Measurements from ENCODE around the gene TRAPPC3.

Gene TRAPPC3

DNA sequence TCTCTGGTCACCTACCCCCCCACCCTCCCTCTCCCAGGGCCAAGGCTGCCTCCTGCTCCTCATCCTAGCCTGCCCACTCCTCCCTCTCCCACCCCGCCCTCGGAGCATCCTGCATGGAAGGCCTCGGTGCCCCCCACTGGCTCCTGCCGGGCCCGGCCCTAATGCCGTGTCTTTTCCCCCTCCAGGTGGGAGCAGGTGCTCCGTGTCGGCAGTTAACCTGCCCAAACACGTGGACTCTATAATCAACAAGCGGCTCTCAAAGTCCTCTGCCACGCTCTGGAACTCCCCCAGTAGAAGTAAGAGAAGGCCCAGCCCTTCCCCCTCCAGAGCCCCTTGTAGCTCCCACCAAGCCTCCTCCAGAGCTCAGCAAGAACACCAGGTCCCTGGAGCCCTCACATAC, 25.4 kb upstream of the TRAPPC3 start:
- H4K8ac ChIP-seq (ENCODE audit: low read length) = no peak overlapping the region
- H3K9me3 ChIP-seq (ENCODE audit: control insufficient read depth, low read length) = no peaks in the 10 kb centered on the region
- H3K4me2 ChIP-seq (ENCODE audit: low read length, poor library complexity, severe bottlenecking) = no peak overlapping the region
- no peak overlapping the region for H2AK5ac ChIP-seq (ENCODE audit: low read length, severe bottlenecking)
- no peak overlapping the region for H3K18ac ChIP-seq (ENCODE audit: low read depth in 1 of 2, low read length in 2 of 2)
- H2BK120ac ChIP-seq (ENCODE audit: low read depth, low read length) = no peak overlapping the region
- peak overlapping the region; percentile 72 for H3K9ac ChIP-seq (ENCODE audit: low read length)
- H4K91ac ChIP-seq (ENCODE audit: low read length) = no peak overlapping the region
- H3K23ac ChIP-seq (ENCODE audit: low read length in 2 of 2) = no peak overlapping the region
- no peak overlapping the region for H3K4me3 ChIP-seq (ENCODE audit: insufficient read depth in 1 of 2, low read depth in 1 of 2, low read length in 2 of 2)
- WGBS = 96% methylated on average over 11 of the region's 11 CpGs
- H2BK15ac ChIP-seq (ENCODE audit: low read depth, poor library complexity, severe bottlenecking) = no peak overlapping the region
- no peak overlapping the region for H3K14ac ChIP-seq (ENCODE audit: low read length in 2 of 2)
- H3K79me1 ChIP-seq (replicated peaks; ENCODE audit: low read length, poor library complexity, severe bottlenecking) = peaks cover 16% of the 10 kb centered on the region
- peaks cover 29% of the 10 kb centered on the region for H3K4me1 ChIP-seq (ENCODE audit: control insufficient read depth, insufficient read depth, low read depth, low read length)
- H2BK5ac ChIP-seq (ENCODE audit: low read depth, low read length, poor library complexity, severe bottlenecking) = no peak overlapping the region
- H3K4ac ChIP-seq (ENCODE audit: low read depth in 1 of 2, low read length in 2 of 2) = no peak overlapping the region
- H2AFZ ChIP-seq (ENCODE audit: low read depth, low read length) = no peak overlapping the region
- DNase-seq = no peak
- no peaks in the 10 kb centered on the region for H3K27me3 ChIP-seq (ENCODE audit: control insufficient read depth in 1 of 2, insufficient read depth in 1 of 2, low read length in 2 of 2)
- no peak overlapping the region for H3K27ac ChIP-seq (ENCODE audit: low read length, poor library complexity, severe bottlenecking)
- no peak overlapping the region for H2BK12ac ChIP-seq (ENCODE audit: low read length in 2 of 2)
- peaks cover 92 to 94% of the 10 kb centered on the region in 2 experiments for H3K36me3 ChIP-seq (ENCODE audit: control insufficient read depth in 1 of 2, insufficient read depth in 2 of 2, low read depth in 1 of 2, low read length in 2 of 2)

DNA sequence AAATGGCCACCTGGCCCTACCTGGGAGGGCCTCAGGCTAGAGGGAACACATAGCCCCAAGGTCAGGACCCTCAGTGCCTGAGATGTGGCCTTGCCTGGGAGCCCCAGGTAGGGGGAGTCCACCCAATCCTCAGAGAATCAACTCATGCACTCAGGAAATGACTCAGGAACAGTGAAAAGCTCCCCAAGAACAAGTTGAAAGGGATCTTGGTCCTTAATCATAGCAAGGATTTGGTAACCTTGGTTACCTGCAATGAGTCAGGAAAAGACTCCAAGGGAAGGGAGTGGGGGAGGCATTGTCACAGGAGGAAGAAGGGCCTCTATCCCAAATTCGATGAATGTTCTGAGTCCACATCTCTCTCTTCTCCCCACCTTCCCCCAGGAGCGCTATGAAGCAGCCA, 23.7 kb upstream of the TRAPPC3 start:
- Histone ChIP-seq H2BK120ac (ENCODE audit: low read depth, low read length) (no peak overlapping the region), H3K4me3 (ENCODE audit: insufficient read depth in 1 of 2, low read depth in 1 of 2, low read length in 2 of 2) (no peak overlapping the region), H2AFZ (ENCODE audit: low read depth, low read length) (no peak overlapping the region), H3K27ac (ENCODE audit: low read length, poor library complexity, severe bottlenecking) (peak overlapping the region; percentile 34), H3K4me1 (ENCODE audit: control insufficient read depth, insufficient read depth, low read depth, low read length) (peaks cover 31% of the 10 kb centered on the region), H3K9me3 (ENCODE audit: control insufficient read depth, low read length) (no peaks in the 10 kb centered on the region), H2AK5ac (ENCODE audit: low read length, severe bottlenecking) (no peak overlapping the region), H4K8ac (ENCODE audit: low read length) (no peak overlapping the region), H3K36me3 (ENCODE audit: control insufficient read depth in 1 of 2, insufficient read depth in 2 of 2, low read depth in 1 of 2, low read length in 2 of 2) (peaks cover 74 to 82% of the 10 kb centered on the region in 2 experiments), H4K91ac (ENCODE audit: low read length) (no peak overlapping the region), H3K27me3 (ENCODE audit: control insufficient read depth in 1 of 2, insufficient read depth in 1 of 2, low read length in 2 of 2) (no peaks in the 10 kb centered on the region), H3K18ac (ENCODE audit: low read depth in 1 of 2, low read length in 2 of 2) (peak overlapping the region in 1 of 2 experiments; percentile 41), H3K4me2 (ENCODE audit: low read length, poor library complexity, severe bottlenecking) (no peak overlapping the region), H2BK5ac (ENCODE audit: low read depth, low read length, poor library complexity, severe bottlenecking) (no peak overlapping the region), H3K79me1 (replicated peaks; ENCODE audit: low read length, poor library complexity, severe bottlenecking) (peaks cover 5% of the 10 kb centered on the region), H2BK15ac (ENCODE audit: low read depth, poor library complexity, severe bottlenecking) (peak overlapping the region; percentile 17), H3K4ac (ENCODE audit: low read depth in 1 of 2, low read length in 2 of 2) (no peak overlapping the region), H3K9ac (ENCODE audit: low read length) (peak overlapping the region; percentile 60), H3K14ac (ENCODE audit: low read length in 2 of 2) (peak overlapping the region in 1 of 2 experiments; percentile 29), H3K23ac (ENCODE audit: low read length in 2 of 2) (no peak overlapping the region), H2BK12ac (ENCODE audit: low read length in 2 of 2) (no peak overlapping the region)
- WGBS = 60% methylated on average over 2 of the region's 2 CpGs
- peak; percentile 73 for DNase-seq

DNA sequence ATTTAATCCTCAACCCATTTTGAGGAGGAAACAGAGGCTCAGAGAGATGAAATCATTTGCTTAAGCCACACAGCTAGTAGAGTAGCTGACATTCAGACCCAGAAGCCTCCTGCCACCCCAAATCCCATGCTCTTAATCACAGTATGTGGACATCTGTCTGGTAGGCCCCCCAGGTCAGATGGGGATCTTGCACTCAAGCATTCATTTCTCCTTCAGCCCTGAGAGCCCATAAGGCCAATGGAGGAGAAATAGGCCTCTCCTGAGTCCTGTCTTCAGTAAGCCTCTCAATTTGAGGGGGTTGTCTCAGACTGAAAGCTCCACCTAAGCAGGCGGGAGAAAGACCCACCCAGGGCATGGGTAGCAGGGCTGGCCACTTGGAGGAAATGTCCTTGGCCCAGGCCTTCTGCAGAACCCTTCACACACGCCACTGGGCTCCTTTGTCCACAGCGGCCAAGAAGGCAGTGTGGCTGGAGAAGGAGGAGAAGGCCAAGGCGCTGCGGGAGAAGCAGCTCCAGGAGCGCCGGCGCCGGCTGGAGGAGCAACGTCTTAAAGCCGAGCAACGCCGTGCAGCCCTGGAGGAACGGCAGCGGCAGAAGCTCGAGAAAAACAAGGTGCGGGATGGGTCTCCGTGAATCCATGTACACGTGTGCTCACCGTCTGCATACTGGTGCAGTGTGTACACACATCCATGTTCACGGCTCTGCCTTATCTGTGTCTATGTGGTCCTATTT, 22.9 kb upstream of the TRAPPC3 start:
- H2BK15ac ChIP-seq (ENCODE audit: low read depth, poor library complexity, severe bottlenecking) = no peak overlapping the region
- 97% methylated on average over 21 of the region's 21 CpGs for WGBS
- H2BK120ac ChIP-seq (ENCODE audit: low read depth, low read length) = no peak overlapping the region

DNA sequence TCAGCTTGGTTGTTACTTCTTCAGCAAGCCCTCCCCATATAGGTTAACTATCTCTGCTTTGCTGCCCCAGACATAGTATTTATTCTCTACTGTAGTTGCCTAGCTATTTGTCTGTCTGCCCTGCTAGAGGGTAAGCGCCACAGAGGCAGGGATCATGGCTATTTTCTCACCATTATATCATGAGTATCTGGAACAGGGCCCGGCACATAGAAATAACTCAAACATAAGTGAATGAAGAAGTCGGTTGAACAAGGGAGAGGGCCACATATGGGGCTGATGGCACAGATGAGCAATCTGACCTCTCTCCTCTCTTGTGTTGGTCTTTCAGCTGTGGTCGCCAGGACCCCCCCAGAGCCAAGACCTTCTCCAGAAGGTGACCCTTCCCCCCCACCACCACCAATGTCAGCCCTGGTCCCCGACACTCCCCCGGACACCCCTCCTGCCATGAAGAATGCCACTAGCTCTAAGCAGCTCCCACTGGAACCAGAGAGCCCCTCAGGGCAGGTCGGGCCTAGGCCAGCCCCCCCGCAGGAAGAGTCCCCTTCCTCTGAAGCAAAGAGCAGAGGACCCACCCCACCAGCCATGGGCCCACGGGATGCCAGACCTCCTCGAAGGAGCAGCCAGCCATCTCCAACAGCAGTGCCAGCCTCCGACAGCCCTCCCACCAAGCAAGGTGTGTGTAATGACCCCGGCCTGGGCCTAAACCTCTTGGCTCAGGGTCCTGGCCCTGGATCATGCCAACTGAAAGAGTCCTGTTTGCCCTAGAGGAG, 21.5 kb upstream of the TRAPPC3 start:
- Histone ChIP-seq H3K27ac (ENCODE audit: low read length, poor library complexity, severe bottlenecking) (no peak overlapping the region), H3K4me1 (ENCODE audit: control insufficient read depth, insufficient read depth, low read depth, low read length) (peaks cover 42% of the 10 kb centered on the region), H2BK120ac (ENCODE audit: low read depth, low read length) (no peak overlapping the region), H3K36me3 (ENCODE audit: control insufficient read depth in 1 of 2, insufficient read depth in 2 of 2, low read depth in 1 of 2, low read length in 2 of 2) (peaks cover 61 to 70% of the 10 kb centered on the region in 2 experiments), H2BK5ac (ENCODE audit: low read depth, low read length, poor library complexity, severe bottlenecking) (no peak overlapping the region), H4K8ac (ENCODE audit: low read length) (peak overlapping the region; percentile 15), H2AFZ (ENCODE audit: low read depth, low read length) (no peak overlapping the region), H3K4ac (ENCODE audit: low read depth in 1 of 2, low read length in 2 of 2) (no peak overlapping the region), H2AK5ac (ENCODE audit: low read length, severe bottlenecking) (no peak overlapping the region), H3K9ac (ENCODE audit: low read length) (peak overlapping the region; percentile 44), H2BK15ac (ENCODE audit: low read depth, poor library complexity, severe bottlenecking) (no peak overlapping the region), H3K18ac (ENCODE audit: low read depth in 1 of 2, low read length in 2 of 2) (no peak overlapping the region), H3K14ac (ENCODE audit: low read length in 2 of 2) (no peak overlapping the region), H3K79me1 (replicated peaks; ENCODE audit: low read length, poor library complexity, severe bottlenecking) (peaks cover 1% of the 10 kb centered on the region), H3K23ac (ENCODE audit: low read length in 2 of 2) (no peak overlapping the region), H4K91ac (ENCODE audit: low read length) (peak overlapping the region; percentile 9), H2BK12ac (ENCODE audit: low read length in 2 of 2) (no peak overlapping the region), H3K9me3 (ENCODE audit: control insufficient read depth, low read length) (no peaks in the 10 kb centered on the region), H3K4me2 (ENCODE audit: low read length, poor library complexity, severe bottlenecking) (no peak overlapping the region), H3K4me3 (ENCODE audit: insufficient read depth in 1 of 2, low read depth in 1 of 2, low read length in 2 of 2) (no peak overlapping the region), H3K27me3 (ENCODE audit: control insufficient read depth in 1 of 2, insufficient read depth in 1 of 2, low read length in 2 of 2) (no peaks in the 10 kb centered on the region)
- no peak for DNase-seq
- 94% methylated on average over 11 of the region's 12 CpGs for WGBS

More for the DNA sequence above, 22.9 kb upstream of the TRAPPC3 start:
- Histone ChIP-seq H4K8ac (ENCODE audit: low read length) (no peak overlapping the region), H2AFZ (ENCODE audit: low read depth, low read length) (no peak overlapping the region), H3K4me1 (ENCODE audit: control insufficient read depth, insufficient read depth, low read depth, low read length) (peaks cover 37% of the 10 kb centered on the region), H2BK12ac (ENCODE audit: low read length in 2 of 2) (peak overlapping the region in 1 of 2 experiments; percentile 4), H3K18ac (ENCODE audit: low read depth in 1 of 2, low read length in 2 of 2) (peak overlapping the region in 1 of 2 experiments; percentile 41), H3K4ac (ENCODE audit: low read depth in 1 of 2, low read length in 2 of 2) (no peak overlapping the region), H3K4me2 (ENCODE audit: low read length, poor library complexity, severe bottlenecking) (no peak overlapping the region), H4K91ac (ENCODE audit: low read length) (no peak overlapping the region), H3K27ac (ENCODE audit: low read length, poor library complexity, severe bottlenecking) (peak overlapping the region; percentile 19), H3K27me3 (ENCODE audit: control insufficient read depth in 1 of 2, insufficient read depth in 1 of 2, low read length in 2 of 2) (no peaks in the 10 kb centered on the region), H2BK5ac (ENCODE audit: low read depth, low read length, poor library complexity, severe bottlenecking) (no peak overlapping the region), H3K9ac (ENCODE audit: low read length) (peak overlapping the region; percentile 60), H3K36me3 (ENCODE audit: control insufficient read depth in 1 of 2, insufficient read depth in 2 of 2, low read depth in 1 of 2, low read length in 2 of 2) (peaks cover 73 to 81% of the 10 kb centered on the region in 2 experiments), H2AK5ac (ENCODE audit: low read length, severe bottlenecking) (no peak overlapping the region), H3K4me3 (ENCODE audit: insufficient read depth in 1 of 2, low read depth in 1 of 2, low read length in 2 of 2) (no peak overlapping the region), H3K14ac (ENCODE audit: low read length in 2 of 2) (no peak overlapping the region), H3K9me3 (ENCODE audit: control insufficient read depth, low read length) (no peaks in the 10 kb centered on the region), H3K23ac (ENCODE audit: low read length in 2 of 2) (no peak overlapping the region), H3K79me1 (replicated peaks; ENCODE audit: low read length, poor library complexity, severe bottlenecking) (peaks cover 2% of the 10 kb centered on the region)
- DNase-seq = no peak

All from mesenchymal stem cell (in vitro differentiated cells and primary cell).